Smooth muscle cell (in vitro differentiated cells): ENCODE results near the gene YIPF7. TPM values are rescaled to one million over a fixed set of nuclear protein-coding genes. Genes with fewer than 3 reads are reported as not detected.

Experiments used
- polyA plus RNA-seq: library from polyadenylated mRNA; unstranded; fragments of >200 nt; fragmentation: Nextera tagmentation; extraction: Ambion mirVana; gene quantifications from 2 replicates; pipeline ENCODE4 v1.2.1, GENCODE V29; 2016
- total RNA-seq: library from RNA; depleted of rRNA; stranded (reverse); fragments of >200 nt; gene quantifications from 2 replicates; pipeline ENCODE4 v1.2.3, GENCODE V29; 2014

The YIPF7 gene
- total and polyA plus RNA-seq, 2 experiments from 2014 or later: not detected

Other genes with a start within 250 kb of the YIPF7 start
- not detected in 2 replicates for gene KCTD8, start 202.8 kb downstream of the YIPF7 start, total RNA-seq
- not detected in 2 replicates for gene KCTD8, start 202.8 kb downstream of the YIPF7 start, polyA plus RNA-seq
- gene GUF1, start 26.8 kb upstream of the YIPF7 start, total RNA-seq: 13.3 and 14.2 TPM in 2 replicates
- 6.8 and 7.2 TPM in 2 replicates for gene GUF1, start 26.8 kb upstream of the YIPF7 start, polyA plus RNA-seq
- gene GNPDA2, start 74.9 kb upstream of the YIPF7 start, total RNA-seq: 25.5 and 38.2 TPM in 2 replicates
- 22.2 and 23.0 TPM in 2 replicates for gene GNPDA2, start 74.9 kb upstream of the YIPF7 start, polyA plus RNA-seq